NOMO-1 treated with dmso at 0.1 percent for 144 hours (cell line): Measurements from ENCODE around the gene RNU7-1.
A peak's percentile ranks its signal among the peaks of the same experiment; 100 is the strongest.

Source experiments
- DNase-seq: peaks from one replicate; lab custom pipeline; 2025; ENCODE audit not compliant: unreplicated experiment; lab: John Stamatoyannopoulos, UW

RNU7-1 gene

DNA sequence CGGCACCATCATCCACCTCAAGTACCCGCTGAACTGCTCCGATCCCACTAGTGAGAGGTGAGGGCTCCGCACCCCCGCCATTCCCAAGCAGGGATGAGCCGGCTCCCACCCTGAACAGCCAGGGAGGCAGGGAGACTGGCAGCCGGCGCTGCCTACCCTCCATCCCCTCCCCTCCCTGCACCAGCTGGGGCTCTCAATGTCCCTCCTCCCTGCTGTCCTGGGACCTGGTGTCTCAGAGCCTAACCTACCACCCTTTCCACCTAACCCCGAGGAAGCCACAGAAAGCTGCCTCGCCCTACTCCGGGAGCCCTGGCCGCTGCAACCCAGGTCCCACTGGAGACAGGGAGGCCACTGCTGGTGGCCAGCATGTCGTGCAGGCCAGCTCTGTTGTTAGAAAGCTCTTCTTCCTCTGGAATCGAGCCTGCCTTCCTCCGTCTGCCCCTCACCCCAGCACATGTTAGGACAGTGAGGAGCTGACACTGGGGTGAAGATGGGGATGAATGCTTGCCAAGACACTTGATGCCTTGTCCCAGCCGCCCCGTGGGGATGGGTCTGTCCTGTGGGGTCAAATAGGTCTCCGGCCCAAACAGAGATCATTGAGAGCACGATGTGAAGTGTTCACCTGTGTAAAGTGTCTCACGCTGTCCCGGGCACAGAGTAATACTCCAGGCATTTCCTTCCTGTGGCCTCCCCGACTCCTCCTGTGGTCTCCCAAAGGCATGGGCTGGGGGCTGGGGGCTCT lies 8.7 kb downstream of the RNU7-1 start:
- no peak for DNase-seq

DNA sequence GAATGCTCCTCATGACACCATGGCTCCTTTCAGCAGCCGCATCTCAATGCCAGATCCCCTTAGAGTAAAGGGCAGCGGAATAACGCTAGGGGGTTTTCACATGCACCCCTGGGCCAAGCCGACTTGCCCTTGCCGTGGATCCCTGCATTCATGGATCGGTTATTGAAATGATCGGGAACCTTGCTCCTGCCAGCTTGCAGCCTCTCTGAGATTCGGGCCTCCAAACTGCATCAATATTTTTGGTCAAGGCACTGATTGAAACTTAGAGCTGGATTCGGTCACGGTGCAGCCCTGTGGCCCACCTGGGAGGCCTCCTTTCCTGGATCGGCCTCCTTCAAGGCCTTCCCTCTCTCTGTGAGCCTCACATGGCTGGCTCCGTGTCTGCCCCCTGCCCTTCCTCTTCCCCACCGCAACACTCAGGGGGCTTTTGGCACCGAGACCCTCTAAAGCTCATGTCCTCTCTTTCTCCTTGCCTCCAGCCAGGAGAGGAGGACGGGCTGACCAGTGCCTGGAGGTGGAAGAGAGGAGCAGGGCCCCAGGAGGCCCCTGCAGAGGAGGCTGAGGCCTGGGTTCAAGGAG lies 9.3 kb downstream of the RNU7-1 start:
- DNase-seq = no peak

DNA sequence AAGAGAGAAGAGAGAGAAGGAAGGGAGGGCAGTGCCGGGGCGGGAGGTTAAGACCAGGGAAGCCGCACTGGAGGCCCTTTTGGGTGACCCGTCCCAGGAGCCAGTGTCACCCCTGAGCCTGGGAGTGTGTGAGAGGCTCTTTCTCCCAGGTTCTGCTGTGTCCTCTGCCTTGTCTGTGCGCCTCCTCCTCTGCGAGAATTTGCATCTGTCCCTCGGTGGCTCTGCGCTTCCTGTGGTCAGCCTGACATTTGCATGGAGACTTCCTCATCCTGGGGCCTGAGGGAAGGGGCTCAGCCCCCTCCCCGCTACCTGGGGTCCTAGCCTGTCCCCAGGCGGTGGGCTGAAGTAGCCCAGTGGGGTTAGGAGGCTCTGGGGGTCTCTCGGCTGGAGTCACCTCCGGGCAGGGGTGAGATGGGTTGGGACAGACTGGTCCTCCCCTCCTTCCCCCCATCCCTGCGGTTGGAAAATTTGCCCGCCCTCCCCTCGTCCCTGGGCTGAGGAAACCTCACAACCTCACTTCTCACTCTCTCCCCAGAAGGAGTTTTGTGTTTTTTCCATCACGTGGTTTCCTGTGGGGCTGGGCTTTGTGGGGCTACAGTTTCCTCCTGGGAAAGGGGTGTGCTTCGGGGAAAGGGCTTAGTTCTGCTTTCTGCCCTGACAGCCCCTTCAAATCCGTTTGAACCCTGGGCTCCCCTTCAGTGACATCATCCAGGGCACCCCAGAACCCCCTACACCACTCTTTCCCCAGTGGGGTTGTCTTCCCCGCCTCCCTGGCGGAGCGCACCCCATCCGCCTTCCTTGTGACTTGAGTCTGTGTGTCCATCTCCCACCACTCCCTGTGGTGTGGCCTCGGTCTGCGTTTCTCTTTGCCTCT lies 10.1 kb downstream of the RNU7-1 start:
- peak; percentile 97 for DNase-seq

DNA sequence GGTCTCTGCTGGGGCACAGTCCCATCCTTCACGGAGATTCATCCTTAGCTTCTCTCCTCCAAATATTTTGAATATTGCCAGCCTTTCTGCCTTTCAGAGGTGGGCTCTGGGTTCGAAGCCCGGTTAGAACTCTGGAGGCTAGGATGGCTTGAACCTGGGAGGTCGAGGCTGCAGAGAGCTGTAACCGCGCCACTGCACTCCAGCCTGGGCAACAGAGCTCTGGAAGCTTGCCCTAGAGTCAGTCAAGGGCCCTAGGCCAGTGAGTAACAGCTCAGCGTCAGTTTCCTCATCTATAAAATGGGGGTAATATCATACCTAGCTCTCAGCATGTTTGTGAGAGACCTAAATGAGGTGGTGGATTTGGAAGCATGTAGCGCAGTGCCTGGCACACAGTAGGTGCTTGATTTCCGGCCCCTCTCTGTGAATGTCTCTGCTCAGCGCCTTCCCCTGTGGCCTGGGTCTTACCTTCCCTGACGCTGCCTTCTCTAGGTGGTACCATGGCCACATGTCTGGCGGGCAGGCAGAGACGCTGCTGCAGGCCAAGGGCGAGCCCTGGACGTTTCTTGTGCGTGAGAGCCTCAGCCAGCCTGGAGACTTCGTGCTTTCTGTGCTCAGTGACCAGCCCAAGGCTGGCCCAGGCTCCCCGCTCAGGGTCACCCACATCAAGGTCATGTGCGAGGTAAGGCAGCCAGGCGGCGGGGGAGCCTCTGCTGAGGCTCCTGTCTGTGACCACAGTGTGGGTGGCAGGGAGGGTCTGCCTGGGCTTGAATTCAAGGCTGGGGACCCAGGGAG lies 10.9 kb downstream of the RNU7-1 start:
- no peak for DNase-seq

DNA sequence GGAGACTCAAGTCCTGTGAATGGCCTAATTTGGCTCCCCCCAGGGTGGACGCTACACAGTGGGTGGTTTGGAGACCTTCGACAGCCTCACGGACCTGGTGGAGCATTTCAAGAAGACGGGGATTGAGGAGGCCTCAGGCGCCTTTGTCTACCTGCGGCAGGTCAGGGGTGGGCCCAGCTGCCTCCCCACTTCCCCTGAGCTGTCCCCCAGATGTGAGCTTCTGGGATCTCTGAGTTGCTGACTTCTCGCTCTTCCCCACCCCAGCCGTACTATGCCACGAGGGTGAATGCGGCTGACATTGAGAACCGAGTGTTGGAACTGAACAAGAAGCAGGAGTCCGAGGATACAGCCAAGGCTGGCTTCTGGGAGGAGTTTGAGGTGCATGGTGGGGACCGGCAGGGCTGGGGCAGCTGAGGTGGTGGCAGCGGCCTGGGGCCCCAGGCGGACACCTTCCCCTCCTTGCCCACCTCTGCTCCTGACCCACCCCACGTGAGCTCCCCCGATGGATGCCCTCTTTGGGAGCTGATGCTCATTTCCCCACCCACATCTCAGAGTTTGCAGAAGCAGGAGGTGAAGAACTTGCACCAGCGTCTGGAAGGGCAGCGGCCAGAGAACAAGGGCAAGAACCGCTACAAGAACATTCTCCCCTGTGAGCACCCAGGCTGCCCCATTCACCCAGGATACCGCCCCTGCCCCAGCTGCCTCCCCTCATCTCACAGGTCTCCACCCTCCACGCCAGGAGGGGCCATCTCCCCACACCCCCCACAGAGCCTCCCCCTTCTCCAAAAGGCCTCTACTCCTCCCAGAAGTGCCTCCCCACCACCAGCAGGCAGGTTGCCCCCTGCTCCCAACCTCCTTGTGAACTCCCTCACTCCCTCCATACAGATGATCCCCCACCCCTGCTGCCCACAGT lies 11.7 kb downstream of the RNU7-1 start:
- no peak for DNase-seq

DNA sequence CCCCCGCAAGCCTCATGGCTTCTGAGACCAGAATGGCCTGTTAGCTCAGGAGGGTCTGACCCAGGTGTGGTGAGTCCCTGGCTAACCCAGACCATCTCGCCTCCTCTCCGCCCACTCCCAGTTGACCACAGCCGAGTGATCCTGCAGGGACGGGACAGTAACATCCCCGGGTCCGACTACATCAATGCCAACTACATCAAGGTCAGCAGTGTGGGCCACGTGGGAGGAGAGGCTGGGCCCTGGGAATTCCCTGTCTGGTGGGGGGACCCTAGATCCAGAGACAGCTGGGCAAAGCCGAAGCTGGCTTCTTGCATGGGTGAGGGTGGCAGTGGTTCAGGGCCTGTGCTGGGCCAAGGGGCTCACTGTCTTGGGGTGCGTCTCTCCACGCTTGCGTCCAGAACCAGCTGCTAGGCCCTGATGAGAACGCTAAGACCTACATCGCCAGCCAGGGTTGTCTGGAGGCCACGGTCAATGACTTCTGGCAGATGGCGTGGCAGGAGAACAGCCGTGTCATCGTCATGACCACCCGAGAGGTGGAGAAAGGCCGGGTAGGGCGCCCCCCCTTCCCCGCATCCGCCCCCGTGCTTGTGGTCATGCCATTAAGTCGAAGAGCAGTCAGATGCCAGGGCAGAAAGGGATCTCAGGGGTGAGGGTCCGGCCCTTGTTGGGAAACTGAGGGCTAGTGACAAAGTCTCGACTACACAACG lies 12.6 kb downstream of the RNU7-1 start:
- DNase-seq = no peak

DNA sequence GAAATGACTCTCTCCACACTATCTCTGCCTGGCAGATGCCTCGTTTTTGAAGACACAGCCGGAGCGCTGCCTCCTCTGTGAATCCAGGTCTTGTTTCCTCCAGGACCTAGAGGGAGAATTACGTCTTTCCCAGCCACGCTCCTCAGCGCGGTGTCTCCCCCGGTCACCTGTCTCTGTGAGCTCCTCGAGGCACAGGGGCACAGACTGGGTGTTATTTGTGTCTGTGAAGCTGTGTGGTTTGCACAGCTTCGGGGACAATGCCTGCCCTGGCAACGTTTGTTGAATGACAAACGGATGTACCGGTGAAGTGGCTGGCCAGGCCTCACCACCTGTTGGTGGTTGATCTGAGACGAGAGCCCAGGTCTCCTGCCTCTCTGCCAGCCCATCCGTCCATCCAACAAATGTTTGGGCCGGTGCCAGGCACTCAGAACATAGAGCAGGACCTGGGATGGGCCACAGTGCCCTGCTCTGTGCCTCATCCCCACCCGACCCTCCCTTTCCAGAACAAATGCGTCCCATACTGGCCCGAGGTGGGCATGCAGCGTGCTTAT lies 13.6 kb downstream of the RNU7-1 start:
- no peak for DNase-seq

DNA sequence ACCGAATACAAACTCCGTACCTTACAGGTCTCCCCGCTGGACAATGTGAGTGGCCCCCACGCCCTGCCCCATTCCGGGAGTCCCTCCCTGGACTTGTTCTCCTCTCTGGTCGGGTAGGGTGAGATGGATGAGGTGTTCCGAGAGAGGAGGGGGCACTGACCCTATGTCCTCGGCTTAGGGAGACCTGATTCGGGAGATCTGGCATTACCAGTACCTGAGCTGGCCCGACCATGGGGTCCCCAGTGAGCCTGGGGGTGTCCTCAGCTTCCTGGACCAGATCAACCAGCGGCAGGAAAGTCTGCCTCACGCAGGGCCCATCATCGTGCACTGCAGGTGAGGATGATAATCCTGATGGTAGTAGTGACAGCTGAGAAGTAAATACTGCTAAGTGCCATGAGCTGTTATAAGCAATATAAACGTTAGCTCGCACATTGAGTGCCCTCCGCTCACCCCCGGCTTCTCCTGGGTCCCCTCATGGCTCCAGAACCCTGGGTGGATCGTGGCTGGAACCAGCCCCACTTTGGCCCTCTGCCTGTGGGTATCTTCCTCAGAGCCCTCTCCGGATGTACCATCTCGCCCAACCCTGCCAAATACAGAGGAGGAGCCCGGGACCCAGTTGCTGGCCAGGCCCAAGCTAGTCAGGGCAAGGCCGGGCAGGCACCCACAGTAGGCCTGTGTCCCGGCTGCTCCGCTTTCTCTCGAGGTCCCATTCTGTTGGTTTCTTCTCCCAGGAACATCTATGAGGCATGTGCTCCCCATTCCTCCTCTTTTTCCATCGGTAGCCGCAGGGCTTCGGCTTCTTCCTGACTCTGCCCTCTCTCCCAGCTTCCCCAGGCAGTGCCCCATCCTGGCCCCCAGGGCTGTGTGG lies 14.4 kb downstream of the RNU7-1 start:
- DNase-seq = no peak

DNA sequence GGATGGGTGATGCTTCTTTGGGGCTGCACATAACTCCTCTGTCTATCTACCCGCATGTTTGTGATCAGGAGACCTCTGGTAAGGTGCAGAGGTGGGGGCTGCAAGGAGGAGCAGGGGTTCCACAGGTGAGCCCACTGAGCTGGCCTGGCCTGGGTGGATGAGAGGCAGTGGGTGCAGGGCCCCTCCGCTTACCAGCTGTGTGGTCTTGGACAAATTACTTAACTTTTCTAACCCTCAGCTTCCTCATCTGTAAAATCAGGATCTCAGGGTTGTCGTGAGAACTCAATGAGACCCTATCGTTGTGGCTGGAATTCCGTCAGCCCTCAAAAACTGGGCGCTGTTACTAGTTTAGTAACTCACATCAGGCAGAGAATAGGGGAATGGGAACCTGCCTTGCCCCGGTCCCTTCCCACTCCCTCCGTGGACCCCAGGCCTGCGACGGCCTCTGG lies 15.0 kb downstream of the RNU7-1 start:
- DNase-seq = no peak

DNA sequence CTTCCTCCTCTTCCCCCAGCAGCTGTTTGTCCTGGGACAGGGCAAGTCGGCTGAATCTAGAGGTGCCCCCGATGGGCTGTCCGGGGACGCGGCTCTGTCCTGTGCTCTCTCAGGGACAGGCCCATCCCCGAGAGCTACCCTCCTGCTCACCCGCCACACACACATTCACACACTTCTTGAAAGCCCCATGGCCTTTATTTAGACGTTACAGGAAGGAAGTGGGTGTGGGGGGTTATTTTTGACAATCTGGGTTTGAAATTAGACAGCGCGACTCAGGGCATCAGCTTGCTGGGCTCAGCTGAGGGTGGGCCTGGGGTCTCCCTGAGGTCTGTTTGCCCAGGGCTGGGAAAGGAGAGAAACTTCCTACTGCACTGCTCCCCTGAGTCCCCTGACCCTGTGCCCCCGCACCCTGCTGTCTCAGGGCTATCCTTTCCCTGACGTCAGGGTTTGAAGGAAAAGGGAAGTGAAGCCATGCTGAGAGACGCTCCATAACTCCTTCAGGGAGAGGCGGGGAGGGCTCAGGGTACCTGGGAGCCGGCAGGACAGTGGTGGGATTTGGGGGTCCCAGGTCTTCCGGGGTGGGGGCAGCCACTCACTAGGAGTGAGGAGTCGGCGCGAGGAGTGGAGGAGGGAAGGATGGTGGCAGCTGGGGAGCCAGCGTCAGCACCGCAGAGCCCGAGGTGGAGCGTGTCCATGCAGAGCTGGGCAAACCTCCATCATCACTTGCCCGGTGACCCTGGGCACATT lies 15.6 kb downstream of the RNU7-1 start:
- DNase-seq = peak; percentile 86

DNA sequence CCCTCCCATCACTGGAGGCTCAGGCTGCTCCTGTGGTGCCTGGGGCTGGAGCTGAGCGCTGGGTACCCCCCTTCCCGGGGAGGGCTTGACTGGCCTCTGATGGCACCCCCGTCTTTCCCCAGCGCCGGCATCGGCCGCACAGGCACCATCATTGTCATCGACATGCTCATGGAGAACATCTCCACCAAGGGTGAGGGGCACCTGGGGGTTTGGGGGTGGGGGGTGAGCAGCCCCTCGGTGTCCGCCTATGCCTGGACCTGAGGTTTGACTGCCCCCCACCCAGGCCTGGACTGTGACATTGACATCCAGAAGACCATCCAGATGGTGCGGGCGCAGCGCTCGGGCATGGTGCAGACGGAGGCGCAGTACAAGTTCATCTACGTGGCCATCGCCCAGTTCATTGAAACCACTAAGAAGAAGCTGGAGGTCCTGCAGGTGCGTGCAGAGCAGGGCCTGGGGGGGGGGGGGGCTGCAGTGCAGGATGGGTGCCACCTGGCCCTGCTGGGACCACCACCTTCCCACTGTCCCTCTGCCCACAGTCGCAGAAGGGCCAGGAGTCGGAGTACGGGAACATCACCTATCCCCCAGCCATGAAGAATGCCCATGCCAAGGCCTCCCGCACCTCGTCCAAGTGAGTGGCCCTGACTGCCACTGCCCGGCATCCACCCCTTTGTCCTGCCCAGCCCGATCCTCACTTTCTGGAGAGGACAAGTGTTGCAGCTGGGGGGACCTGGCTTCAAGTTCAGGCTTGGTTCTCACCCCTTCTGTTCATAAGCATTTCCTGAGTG lies 16.4 kb downstream of the RNU7-1 start:
- no peak for DNase-seq

DNA sequence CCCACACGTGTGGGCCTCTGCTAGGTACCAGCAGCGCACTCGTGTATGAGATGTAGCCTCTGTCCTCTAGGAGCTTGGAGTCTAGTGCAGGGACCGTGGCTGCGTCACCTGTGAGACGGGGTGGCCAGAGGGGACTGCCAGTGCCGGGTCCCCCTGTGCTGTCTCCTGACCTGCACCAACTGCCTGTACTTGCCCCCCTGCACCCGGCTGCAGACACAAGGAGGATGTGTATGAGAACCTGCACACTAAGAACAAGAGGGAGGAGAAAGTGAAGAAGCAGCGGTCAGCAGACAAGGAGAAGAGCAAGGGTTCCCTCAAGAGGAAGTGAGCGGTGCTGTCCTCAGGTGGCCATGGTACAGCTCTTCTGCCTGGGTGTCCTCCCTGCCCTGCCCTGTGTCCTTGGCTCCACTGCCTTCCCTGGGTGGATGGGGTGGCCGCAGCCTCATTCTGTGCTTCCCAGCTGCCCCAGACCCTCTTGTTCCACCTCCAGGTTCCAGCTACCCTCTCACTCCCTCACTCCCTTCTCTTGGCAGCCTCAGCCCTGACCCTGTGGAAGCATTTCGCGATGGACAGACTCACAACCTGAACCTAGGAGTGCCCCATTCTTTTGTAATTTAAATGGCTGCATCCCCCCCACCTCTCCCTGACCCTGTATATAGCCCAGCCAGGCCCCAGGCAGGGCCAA lies 17.1 kb downstream of the RNU7-1 start:
- DNase-seq = peak; percentile 52

DNA sequence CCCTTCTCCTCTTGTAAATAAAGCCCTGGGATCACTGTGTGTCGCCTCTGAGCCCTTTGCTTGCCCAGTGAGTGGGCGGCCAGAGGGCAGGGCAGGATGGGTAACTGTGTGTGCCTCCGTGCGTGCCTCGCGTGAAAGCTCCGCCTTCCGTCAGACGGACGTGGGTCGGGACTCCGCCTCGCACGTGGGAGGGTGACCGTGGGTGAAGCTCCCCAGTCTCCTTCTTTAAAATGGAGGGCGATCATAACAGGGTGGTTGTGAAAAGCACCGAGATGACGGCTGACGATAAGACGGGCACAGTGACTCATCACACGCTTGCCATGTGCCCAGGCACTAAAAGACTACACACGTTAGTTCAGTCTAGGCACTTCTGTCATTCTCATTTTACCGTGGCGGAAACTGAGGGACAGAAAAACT lies 17.7 kb downstream of the RNU7-1 start:
- DNase-seq = no peak

DNA sequence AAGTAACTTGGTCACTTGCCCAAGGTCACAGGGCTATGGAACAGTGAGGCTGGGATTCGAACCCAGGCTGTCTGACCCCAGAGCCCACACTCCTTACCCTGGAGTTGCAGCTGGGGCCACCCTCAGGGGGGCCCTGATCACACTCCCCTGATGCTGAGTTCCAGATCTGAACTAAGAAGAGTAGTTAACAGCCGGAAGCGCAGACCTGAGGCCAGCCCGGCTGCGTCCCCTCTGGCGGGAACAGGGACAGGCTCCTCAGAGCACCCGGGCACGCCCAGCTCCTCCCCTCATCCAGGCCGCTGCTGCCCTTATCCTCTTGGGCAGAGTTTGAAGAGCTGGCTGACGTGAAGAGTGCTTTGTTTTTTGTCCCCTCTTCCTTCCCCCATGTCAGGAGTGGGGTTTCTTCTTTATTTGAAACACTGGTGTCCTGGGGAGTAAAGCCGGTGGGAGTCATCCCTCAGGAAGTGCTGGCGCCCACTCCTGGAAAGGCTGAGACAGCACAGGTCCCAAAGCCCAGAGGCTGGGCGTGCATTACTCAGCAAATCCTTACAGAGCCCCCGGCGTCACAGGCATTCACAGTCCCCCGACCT lies 18.2 kb downstream of the RNU7-1 start:
- DNase-seq = peak; percentile 78

DNA sequence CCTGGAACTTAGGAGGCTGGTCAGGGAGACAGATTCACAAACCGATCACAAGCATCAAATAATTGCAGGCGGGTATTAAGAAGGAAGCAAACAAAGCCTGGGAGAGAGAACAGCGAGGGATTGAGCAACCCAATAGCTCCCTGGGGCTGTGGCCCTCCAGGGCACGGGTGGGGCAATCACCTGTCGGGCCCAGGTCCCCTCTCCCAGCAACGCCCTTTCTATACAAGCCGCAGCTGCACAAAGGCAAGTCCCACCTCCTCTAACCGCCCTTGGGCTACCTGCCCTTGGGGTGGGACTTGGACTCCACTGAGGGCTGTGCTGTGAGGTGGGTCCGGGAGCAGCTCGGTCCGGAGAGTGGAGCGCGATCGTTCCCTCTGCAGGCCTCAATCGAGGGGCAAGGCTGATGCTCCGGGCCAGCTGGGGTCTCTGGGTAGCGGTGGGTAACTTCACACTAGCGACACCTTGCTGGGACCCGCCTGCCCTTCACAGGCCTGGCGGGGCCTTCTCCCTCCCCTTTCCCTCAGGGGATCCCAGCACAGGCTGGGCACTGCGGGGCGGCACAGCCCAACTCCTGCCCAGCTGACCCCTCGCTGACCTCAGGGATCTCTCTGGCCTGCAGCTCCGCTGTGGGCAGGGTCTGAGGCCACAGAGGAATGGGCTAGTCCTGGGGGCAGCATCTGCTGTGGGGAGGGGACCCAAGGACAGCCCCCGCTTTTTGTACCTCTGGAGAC lies 18.8 kb downstream of the RNU7-1 start:
- no peak for DNase-seq
